Left colon (tissue), 2 donors: Measurements from ENCODE around the gene VMAC. TPM values are rescaled to one million over a fixed set of nuclear protein-coding genes. Genes with fewer than 3 reads are reported as not detected.

Source experiments
- ATAC-seq: fragments of 200-7000 bp; cut with Tn5 transposase; one replicate; pipeline ENCODE4 v1.9.1; 2020; ENCODE audit warnings: mild to moderate bottlenecking, moderate library complexity
- DNase-seq, 2 donors: peaks; one replicate each; pipeline ENCODE4 v3.0.0-alpha.2; 2020
- intact Hi-C, 2 donors: fragments of 100-400 bp; cut with DNase I in 1 of 2; cut with micrococcal nuclease in 1 of 2; formaldehyde crosslinking; loops; one replicate each; pipeline versions ENCODE4 v1.11.2 to v1.14.0; 2022; cut with DNase I, micrococcal nuclease
- total RNA-seq, 2 donors: library from RNA; stranded (reverse); fragmentation: NEBNext Ultra II Directional; extraction: Animal tissue kit (Norgen Biotek cat#: 25700); gene quantifications; one replicate each; pipeline ENCODE4 v1.2.1, GENCODE V29; 2021
- donor health status: DM: no; HTN: no; CAD: no.
- donor health status: DM: yes; HTN: yes; CAD: no.

The VMAC gene
- total RNA-seq, 2 donors from 2014 or later: 6.0 to 6.3 TPM

DNA sequence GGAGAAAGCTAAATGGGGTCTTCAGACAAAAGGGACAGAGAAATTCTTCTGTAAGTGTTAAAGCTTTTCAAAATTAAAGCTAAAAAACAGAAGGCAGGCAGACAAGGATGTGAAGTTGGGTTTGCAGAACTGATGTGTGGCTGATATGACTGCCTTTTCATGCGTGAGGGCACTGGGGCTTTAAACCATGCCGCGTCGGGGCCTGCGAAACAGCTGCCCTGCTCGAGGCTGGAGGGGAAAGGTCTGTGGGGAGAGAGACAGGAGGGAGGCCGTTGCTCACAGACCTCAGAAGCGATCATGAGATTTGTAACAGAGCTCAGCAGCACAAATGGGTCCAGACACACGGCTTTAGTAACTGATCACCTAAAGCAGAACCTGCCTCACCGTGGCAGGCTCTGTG lies 32.9 kb downstream of the VMAC start:
- ATAC-seq (no peak), DNase-seq (no peak)
- intact Hi-C loops: no loop called here

DNA sequence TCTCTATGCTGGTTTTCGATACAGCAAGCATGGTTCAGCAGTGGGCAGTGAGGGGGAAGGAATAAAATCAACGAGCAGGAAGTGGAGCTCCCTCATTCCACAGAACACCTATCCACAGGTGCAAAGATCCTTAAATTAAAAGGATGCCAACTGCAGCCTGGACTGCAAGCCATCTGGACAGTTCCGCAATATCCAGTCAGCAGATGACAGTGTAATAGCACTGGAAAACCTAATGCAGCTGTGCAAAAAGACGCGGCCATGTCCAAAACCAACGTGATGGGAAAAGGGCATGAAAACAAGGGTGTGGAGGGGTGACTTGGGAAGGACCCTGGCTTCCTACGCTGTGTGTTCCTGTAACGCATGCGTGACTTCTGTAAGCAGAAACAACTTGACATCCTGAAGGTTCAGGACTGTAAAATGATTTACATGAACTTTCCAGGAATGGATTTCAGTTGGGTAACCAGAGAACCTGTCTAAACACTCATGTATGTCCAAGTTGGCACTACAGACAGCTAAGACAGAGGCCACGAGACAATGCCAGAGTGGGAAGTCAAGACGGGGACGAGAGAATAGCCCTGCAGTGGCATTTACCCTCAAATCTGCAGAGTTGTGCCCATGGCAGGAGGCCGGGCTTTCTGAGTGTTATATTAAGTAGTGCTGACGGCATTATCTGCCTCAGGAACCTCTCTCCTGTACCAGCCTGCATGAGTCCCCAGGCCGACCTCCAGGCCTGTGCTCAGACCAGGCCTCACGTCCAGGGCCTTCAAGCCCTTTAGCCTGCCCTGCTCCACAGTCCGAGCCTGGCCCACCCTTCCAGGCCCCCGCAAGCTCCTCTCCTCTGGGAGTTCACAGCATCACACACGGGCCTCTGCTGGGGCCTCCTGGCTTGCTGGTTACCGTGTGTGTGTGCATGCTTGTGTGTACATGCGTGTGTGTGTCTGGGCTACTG lies 35.9 kb downstream of the VMAC start:
- ATAC-seq: no peak
- no peak for DNase-seq
- intact Hi-C loops: no loop called here

DNA sequence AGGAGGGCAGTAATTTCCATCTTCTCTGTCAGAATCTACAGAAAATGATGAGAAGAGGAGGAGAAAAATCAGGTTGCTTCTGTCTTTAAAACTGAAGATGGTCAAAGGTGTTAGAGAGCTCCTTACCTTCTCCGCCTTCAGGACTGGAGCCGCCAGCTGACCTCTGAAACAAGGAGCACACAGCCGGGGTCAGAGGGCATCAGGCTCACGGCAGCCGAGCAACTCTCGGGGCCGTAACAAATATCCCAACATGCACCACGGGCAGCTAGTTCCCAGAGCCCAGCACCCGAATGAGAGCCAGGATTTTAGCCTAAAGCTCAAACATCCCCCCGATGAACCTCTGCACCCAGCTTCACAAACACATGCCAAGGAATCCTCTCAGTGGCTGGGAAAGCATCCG lies 37.0 kb downstream of the VMAC start:
- ATAC-seq (no peak), DNase-seq (no peak)
- intact Hi-C loops: no loop called here

GRCh38 chr19:5943045-5943444 lies 38.4 kb downstream of the VMAC start:
- DNase-seq (no peak), ATAC-seq (no peak)
- intact Hi-C loops: no loop called here

- intact Hi-C loops: no loop called here
- no peak for ATAC-seq
These were observed 39.0 kb downstream of the VMAC start for GRCh38 chr19:5943623-5944022.

DNA sequence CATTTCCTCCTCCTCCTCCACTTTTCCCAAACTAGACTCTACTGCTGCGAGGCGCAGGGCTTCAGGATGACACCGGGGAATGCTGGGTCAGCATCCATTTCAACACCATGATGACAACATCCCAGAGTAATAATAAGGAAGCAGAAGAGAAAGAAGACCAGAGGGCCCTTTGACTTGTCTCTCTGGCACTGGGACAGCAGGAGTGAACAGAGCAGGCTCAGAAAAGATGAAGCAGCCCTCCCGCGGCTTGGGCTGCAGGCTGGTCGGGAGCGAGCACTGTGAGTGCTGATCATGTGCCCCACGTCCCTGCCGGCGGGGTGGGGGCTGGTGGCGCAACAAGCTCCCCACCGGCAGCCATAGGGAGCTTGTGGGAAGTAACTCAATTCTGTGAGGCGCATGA lies 42.8 kb downstream of the VMAC start:
- intact Hi-C loops: no loop called here
- peak; percentile 33 for ATAC-seq

More at GRCh38 chr19:5943623-5944022, 39.0 kb downstream of the VMAC start:
- DNase-seq: no peak

DNA sequence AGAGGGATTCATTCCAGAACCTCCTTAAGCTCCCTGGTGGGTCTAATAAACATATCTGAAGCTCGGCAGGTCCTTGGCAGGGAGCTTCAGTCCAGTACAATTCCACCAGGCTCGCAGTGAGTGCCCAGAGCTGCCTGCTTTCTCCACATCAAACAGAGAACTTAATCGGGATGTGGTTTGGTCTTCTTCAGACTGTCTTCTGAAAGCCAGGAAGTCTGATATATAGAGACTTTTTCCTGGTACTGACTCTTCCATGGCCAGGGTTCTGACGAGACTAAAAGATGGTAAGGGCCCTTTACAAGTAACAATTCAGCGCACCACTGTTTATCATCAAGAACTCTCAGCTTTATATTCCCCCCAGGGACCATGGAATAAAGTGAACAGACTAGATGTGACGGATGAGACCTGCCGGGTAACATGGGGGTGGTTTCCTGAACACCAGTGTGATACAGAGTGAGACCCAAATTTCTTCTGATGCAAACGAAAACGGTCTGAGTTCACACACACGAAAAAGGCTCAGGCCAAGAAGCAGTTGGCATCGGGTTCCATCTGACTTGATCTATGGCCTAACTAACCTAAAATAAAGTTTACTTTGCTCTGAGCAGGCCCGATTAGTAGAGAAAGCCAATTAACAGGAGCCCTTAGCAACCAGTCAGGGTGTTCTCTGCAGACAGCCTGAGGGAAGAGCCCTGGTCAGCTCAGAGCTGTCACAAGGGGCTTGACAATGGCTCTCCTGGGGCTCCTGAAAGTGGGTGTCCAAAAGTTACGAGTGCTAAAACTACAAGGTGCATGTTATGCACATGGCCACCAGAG lies 44.3 kb downstream of the VMAC start:
- DNase-seq (peak in 1 of 2 donors; percentile 54), ATAC-seq (no peak)
- intact Hi-C loops: no loop called here

More for the DNA sequence above, 42.8 kb downstream of the VMAC start:
- peak; percentile 34 to 76 for DNase-seq

GRCh38 chr19:5949792-5950305 lies 45.2 kb downstream of the VMAC start:
- no peak for ATAC-seq
- no peak for DNase-seq
- intact Hi-C loops: no loop called here

DNA sequence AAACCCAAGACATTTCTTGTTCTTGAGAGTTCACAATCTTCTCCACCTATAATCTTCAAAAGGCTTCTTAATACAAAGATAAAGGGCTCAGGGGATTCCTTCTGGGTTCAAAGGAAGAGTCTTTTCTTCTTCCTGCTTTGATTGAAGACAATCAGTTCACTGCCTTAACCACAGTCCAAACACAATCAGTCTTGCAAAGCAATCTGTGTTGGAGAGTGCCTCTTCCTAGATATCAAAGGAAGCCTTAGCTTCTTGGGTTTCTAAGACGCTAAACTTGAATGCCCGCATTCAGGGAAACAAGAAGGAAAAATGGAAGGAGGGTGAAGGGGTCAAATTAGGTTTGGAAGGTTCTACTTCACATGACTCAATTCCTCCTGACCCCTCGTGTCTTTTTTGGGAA lies 46.1 kb downstream of the VMAC start:
- ATAC-seq (no peak), DNase-seq (no peak)
- intact Hi-C loops: no loop called here

DNA sequence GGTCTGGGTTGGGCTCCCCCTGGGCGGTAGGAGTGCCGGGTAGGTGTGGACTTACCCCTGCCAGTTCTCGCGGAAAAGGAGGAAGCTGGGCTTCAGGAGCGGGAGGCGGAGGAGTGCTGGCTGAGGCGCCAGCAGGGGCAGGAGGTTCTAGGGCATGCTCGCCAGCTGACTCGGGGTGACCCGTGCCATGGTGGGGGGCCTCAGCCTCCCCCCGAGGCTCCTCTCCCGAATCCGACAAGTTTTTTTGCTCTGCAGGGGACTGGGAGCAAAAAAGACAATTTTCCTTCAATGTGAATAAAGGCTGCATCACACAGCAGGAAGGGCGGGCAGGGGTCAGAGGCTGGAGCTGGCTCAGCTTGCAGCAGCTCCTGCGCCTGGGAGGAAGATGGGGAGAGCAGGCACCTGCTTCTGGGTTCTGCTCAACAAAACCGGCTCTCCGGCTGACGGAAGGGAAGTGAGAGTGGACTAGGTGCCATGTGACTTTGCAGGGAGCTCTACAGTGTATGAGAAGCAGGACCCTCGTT lies 46.7 kb downstream of the VMAC start:
- ATAC-seq: peak; percentile 55
- peak in 1 of 2 donors; percentile 41 for DNase-seq
- intact Hi-C loops: no loop called here

DNA sequence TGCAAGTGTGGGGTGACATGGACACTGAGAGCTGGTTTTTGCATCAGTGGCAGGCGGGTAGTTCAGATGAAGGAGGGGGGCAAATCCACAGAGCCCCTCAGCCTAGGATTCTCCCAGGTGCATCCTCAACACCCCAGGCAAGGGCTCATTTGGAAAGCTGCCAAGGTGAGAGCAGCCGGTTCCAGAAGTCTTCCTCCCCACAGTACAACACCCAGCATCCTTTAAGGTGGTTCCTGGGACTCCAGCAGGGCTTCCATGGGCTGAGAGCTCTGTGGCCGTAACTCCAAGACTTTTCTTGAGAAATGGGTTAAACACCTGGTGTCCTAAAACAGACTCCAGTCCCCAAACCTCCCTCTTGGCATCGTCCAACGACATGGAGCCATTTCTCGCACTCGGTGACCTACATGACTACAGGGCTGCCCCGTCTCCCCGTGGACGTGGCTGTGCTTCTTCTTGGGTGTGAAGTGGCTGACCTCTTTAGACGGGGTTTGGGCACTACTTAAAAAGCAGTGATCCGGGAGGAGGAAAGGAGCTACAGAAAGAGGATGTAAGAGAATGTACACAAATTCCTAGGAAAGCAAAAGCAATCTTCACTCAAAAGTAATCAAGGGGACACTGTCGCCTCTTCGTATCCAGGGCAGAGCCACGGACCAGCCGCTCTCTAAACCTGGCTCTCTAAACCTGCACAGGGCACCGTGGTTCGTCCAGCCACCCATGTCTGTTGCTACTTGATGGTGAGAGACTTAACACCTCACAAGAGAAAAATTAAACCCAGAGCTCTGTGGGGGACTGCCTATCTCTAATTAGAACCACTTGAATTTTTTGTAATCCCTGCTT lies 47.7 kb downstream of the VMAC start:
- DNase-seq: no peak
- no peak for ATAC-seq
- intact Hi-C loops: no loop called here

- intact Hi-C loops: no loop called here
- DNase-seq: no peak
- ATAC-seq: no peak
These were observed 48.4 kb downstream of the VMAC start for GRCh38 chr19:5953030-5953589.

DNA sequence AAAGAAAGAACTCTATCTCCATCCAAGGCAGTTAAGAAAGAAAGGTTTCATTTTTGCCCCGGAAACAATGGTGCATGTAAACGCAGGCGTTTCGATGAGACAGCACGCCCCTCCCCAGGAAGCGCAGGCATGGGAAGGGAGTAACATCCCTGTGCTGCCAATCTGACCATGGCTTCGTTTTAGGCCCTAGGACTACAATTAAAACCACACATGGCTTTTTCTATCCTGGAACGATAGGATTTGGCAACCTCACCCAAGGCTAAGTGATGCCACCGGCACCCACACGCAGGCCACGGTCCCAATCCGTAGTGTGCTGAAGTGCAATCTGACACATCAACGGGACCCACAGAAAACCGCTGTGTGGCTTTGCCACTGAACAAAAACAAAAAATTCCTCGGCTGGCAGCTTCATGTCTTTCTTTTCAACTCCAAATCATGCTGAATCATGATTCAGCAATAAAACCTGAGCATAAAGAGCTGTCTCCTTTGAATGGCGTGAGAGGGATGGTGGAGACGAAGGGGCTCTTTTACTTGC lies 49.1 kb downstream of the VMAC start:
- DNase-seq: no peak
- no peak for ATAC-seq
- intact Hi-C loops: no loop called here

DNA sequence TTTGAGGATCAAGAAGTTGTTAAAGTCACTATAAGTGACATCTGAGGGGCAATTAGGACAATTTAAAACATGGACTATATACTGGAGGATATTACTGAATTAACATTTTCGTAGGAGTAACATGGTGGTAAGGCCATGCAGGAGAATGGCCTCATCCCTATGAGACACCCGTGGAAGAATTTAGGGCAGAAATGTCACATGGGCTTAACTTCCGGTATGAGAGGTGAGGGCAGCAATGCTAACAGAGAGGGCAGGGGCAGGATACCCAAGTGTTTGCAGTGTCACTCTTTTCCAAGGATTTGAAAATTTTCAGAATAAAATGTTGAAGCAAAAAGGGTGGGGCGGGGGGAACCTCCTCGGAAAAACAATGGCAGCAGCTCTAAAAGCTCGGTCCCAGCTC lies 49.6 kb downstream of the VMAC start:
- DNase-seq: no peak
- no peak for ATAC-seq
- intact Hi-C loops: no loop called here

DNA sequence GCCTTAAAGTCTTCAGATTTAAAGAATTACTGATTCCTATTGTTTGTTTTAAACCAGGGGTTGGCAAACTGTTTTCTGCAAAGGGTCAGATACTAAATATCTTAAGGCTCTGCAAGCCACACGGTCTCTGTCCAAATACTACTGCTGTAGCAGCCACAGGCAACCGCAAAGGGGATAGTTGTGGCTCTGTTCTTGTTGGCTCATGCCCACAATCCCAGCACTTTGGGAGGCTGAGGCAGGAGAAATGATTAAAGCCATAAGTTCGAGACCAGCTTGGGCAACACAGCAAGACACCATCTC lies 50.9 kb downstream of the VMAC start:
- ATAC-seq (no peak), DNase-seq (no peak)
- intact Hi-C loops: no loop called here

GRCh38 chr19:5956323-5956722 lies 51.7 kb downstream of the VMAC start:
- intact Hi-C loops: no loop called here
- ATAC-seq: no peak
- DNase-seq: no peak

- ATAC-seq (no peak), DNase-seq (no peak)
- intact Hi-C loops: no loop called here
These were observed 52.1 kb downstream of the VMAC start for GRCh38 chr19:5956728-5957127.

DNA sequence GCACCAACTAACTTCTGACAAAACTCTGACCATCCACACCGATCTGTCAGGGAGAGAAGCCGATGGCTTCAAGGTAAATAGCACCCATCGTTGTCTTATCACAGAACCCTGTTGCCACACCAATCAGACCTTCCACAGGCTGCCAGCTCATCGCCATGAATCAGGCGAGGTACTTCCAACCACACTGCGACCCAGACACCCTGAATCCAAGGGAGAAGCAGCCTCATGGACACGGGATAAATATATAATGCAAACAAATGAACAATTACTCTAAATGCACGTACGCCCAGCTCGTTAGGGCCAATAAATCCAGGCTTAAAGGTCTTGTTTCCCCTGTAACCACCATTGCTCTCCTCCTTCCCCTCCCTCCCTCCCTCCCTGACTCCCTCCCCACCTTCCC lies 52.5 kb downstream of the VMAC start:
- DNase-seq: no peak
- ATAC-seq: peak; percentile 39
- intact Hi-C loops: no loop called here
